Daoy (cell line): ENCODE measurements around the gene KRT38. TPM values are rescaled to one million over a fixed set of nuclear protein-coding genes. Genes with fewer than 3 reads are reported as not detected.
"Not testable (repeated sequence)": the region's sequence is repeated elsewhere in the genome, so short reads cannot be mapped to it uniquely, and the experiment has no call there.

Experiments
- DNase-seq: peaks from one replicate; pipeline ENCODE4 v3.0.0-alpha.2; 2015; ENCODE audit warnings: low read depth
- total RNA-seq: library from RNA; depleted of rRNA; stranded (reverse); fragments of >200 nt; shearing (Covaris generic); gene quantifications from 2 replicates; pipeline ENCODE4 v1.2.3, GENCODE V29; 2014; rRNA removed

Gene KRT38
- total RNA-seq, 1 experiment from 2014 or later = not detected

GRCh38 chr17:41395611-41396010, 45.2 kb downstream of the KRT38 start:
- no peak for DNase-seq

GRCh38 chr17:41395044-41395443, 45.7 kb downstream of the KRT38 start:
- not testable (repeated sequence) for DNase-seq

- no peak for DNase-seq
These were observed 46.4 kb downstream of the KRT38 start for GRCh38 chr17:41394254-41394996.

- DNase-seq = no peak
These were observed 47.0 kb downstream of the KRT38 start for GRCh38 chr17:41393826-41394225.

- no peak for DNase-seq
These were observed 47.5 kb downstream of the KRT38 start for GRCh38 chr17:41393294-41393693.

- no peak for DNase-seq
These were observed 48.5 kb downstream of the KRT38 start for GRCh38 chr17:41392278-41392677.

GRCh38 chr17:41391535-41391934, 49.2 kb downstream of the KRT38 start:
- DNase-seq = no peak

- no peak for DNase-seq
These were observed 50.3 kb downstream of the KRT38 start for GRCh38 chr17:41390411-41390938.

- DNase-seq = no peak
These were observed 53.1 kb downstream of the KRT38 start for GRCh38 chr17:41387670-41388069.

- no peak for DNase-seq
These were observed 54.6 kb downstream of the KRT38 start for GRCh38 chr17:41386227-41386626.

Other genes with a start within 250 kb of the KRT38 start
- gene KRTAP9-2, start 214.3 kb downstream of the KRT38 start, total RNA-seq = not detected in 2 replicates
- not detected in 2 replicates for gene KRTAP9-3, start 208.5 kb downstream of the KRT38 start, total RNA-seq
- gene KRTAP9-8, start 203.0 kb downstream of the KRT38 start, total RNA-seq = not detected in 2 replicates
- not detected in 2 replicates for gene KRTAP9-4, start 191.3 kb downstream of the KRT38 start, total RNA-seq
- not detected in 2 replicates for gene KRTAP9-9, start 185.6 kb downstream of the KRT38 start, total RNA-seq
- gene KRTAP9-6, start 175.6 kb downstream of the KRT38 start, total RNA-seq = not detected in 2 replicates
- gene KRTAP9-7, start 165.3 kb downstream of the KRT38 start, total RNA-seq = not detected in 2 replicates
- gene KRTAP29-1, start 138.1 kb downstream of the KRT38 start, total RNA-seq = not detected in 2 replicates
- gene KRTAP16-1, start 131.7 kb downstream of the KRT38 start, total RNA-seq = not detected in 2 replicates
- not detected in 2 replicates for gene KRTAP17-1, start 125.3 kb downstream of the KRT38 start, total RNA-seq
- not detected in 2 replicates for gene KRT33A, start 90.2 kb downstream of the KRT38 start, total RNA-seq
- gene KRT33B, start 71.2 kb downstream of the KRT38 start, total RNA-seq = not detected in 2 replicates
- 0.46 and 1.4 TPM in 2 replicates for gene KRT34, start 58.7 kb downstream of the KRT38 start, total RNA-seq
- not detected in 2 replicates for gene KRT31, start 43.4 kb downstream of the KRT38 start, total RNA-seq
- gene KRT37, start 16.4 kb downstream of the KRT38 start, total RNA-seq = not detected in 2 replicates
- 0.06 TPM in 2 replicates for gene KRT32, start 26.4 kb upstream of the KRT38 start, total RNA-seq
- gene KRT35, start 40.2 kb upstream of the KRT38 start, total RNA-seq = not detected in 2 replicates
- not detected in 2 replicates for gene KRT36, start 48.9 kb upstream of the KRT38 start, total RNA-seq
- gene KRT13, start 64.6 kb upstream of the KRT38 start, total RNA-seq = not detected in 2 replicates
- 0.51 and 3.1 TPM in 2 replicates for gene KRT15, start 77.9 kb upstream of the KRT38 start, total RNA-seq
- gene KRT19, start 87.3 kb upstream of the KRT38 start, total RNA-seq = 0.86 TPM in 1 of 2 replicates, not detected in the other
- gene KRT9, start 131.1 kb upstream of the KRT38 start, total RNA-seq = not detected in 2 replicates
- 0.63 and 1.4 TPM in 2 replicates for gene KRT14, start 145.9 kb upstream of the KRT38 start, total RNA-seq
- 1.0 TPM in 1 of 2 replicates, not detected in the other for gene KRT16, start 171.8 kb upstream of the KRT38 start, total RNA-seq
- gene KRT17, start 183.6 kb upstream of the KRT38 start, total RNA-seq = 276 and 317 TPM in 2 replicates
- 78.2 and 85.4 TPM in 2 replicates for gene EIF1, start 247.9 kb upstream of the KRT38 start, total RNA-seq